Heart left ventricle (tissue), 16 donors: ENCODE measurements around the gene GRK5. TPM values are rescaled to one million over a fixed set of nuclear protein-coding genes. Genes with fewer than 3 reads are reported as not detected.

Source experiments
- ATAC-seq, 4 donors: fragments of 200-7000 bp; cut with Tn5 transposase; one replicate each; pipeline ENCODE4 v1.9.1; 2020 to 2022; ENCODE audit warnings: moderate library complexity in 4 of 4, mild to moderate bottlenecking in 3 of 4, moderate number of reproducible peaks in 1 of 4
- DNase-seq, 5 donors: peaks; one replicate each; pipeline ENCODE4 v3.0.0-alpha.2; 2020
- H3K27ac ChIP-seq, 12 donors: fragments of 200-600 bp; sonication (generic) in 4 of 12; one replicate each; pipeline versions ENCODE4 v1.5.0 to v1.8.0; 2016 to 2022; ENCODE audit warnings: mild to moderate bottlenecking in 2 of 12
- H3K27me3 ChIP-seq, 9 donors: fragments of 200-600 bp; sonication (generic) in 2 of 9; one replicate each; pipeline versions ENCODE4 v1.5.1 to v1.8.0; 2016 to 2022; ENCODE audit warnings: mild to moderate bottlenecking in 3 of 9
- H3K36me3 ChIP-seq, 9 donors: fragments of 200-600 bp; sonication (generic) in 2 of 9; one replicate each; pipeline versions ENCODE4 v1.5.0 to v1.8.0; 2018 to 2022; ENCODE audit warnings: mild to moderate bottlenecking in 2 of 9
- H3K4me1 ChIP-seq, 12 donors: fragments of 200-600 bp; sonication (generic) in 4 of 12; one replicate each; pipeline versions ENCODE4 v1.5.0 to v1.8.0; 2016 to 2022; ENCODE audit warnings: mild to moderate bottlenecking in 3 of 12
- H3K4me3 ChIP-seq, 12 donors: fragments of 200-600 bp; sonication (generic) in 4 of 12; one replicate each; pipeline versions ENCODE4 v1.5.0 to v1.8.0; 2017 to 2022; ENCODE audit warnings: mild to moderate bottlenecking in 9 of 12, moderate library complexity in 4 of 12
- H3K9me3 ChIP-seq, 12 donors: fragments of 200-600 bp; sonication (generic) in 4 of 12; one replicate each; pipeline versions ENCODE4 v1.5.0 to v1.8.0; 2016 to 2022; ENCODE audit warnings: mild to moderate bottlenecking in 1 of 12
- CTCF ChIP-seq, 12 donors: fragments of 200-600 bp; sonication (generic) in 4 of 12; IDR thresholded peaks; one replicate each; pipeline versions ENCODE4 v1.5.0 to v1.8.0; 2018 to 2022; ENCODE audit warnings: antibody characterized with exemption in 12 of 12, mild to moderate bottlenecking in 5 of 12
- POLR2A ChIP-seq, 2 donors: fragments of 450-650 bp; IDR thresholded peaks; one replicate each; pipeline ENCODE4 v1.6.1; 2017; ENCODE audit warnings: antibody characterized with exemption in 2 of 2, mild to moderate bottlenecking in 2 of 2, moderate library complexity in 2 of 2
- WGBS, 4 donors: extraction: QIAGEN DNeasy Blood & Tissue Kit in 2 of 4; methylation state at CpG; one replicate each; pipeline versions ENCODE4 v1.1.5 to v1.1.7; 2013 to 2018; 5-methylcytosine and 5-hydroxymethylcytosine counted together
- intact Hi-C, 10 donors: fragments of 100-400 bp; cut with DNase I; formaldehyde crosslinking; loops; one replicate each; pipeline versions ENCODE4 v1.11.1 to v1.14.2; 2022
- polyA plus RNA-seq, 2 donors: library from polyadenylated mRNA; stranded (reverse); fragments of 200-250 nt; gene quantifications; one replicate each; pipeline ENCODE4 v1.2.3, GENCODE V29; 2013
- total RNA-seq, 9 donors: library from RNA; depleted of rRNA in 2 of 9; stranded (reverse); fragments of >200 nt in 2 of 9; fragmentation: NEBNext Ultra II Directional in 3 of 9; extraction: Animal tissue kit (Norgen Biotek cat#: 25700) in 3 of 9; gene quantifications; one replicate each; pipeline versions ENCODE4 v1.1.0 to v1.2.4, GENCODE V29; 2016 to 2023
- donor health status: ischemic (EF 13 %, LVEDD 7.1; RV severe dilation, severe dysfunction).
- donor health status: healthy with polysubstance abuse.
- donor health status: DM: no; HTN: yes; CAD: no.
- donor health status: DM: no; HTN: no; CAD: no.
- donor health status: ischemic (EF 25% LVEDD 6.9; RV normal size, moderate dysfunction).
- donor health status: ischemic (EF 25% LVEDD 5.7; RV mildly dilated, moderate dysfunction).
- donor health status: healthy.
- donor health status: DM: yes; HTN: yes; CAD: no.
- donor health status: ischemic (EF 35%, LVEDD 5.7; RV mildly dilated, moderate dysfunction).
- donor health status: nonischemic (EF 11% LVEDD 7.7; RV severe dilation, severe dysfunction).
- donor health status: DM: yes; HTN: yes; CAD: no.
- donor health status: PGD.
- donor health status: ischemic (EF 29% LVEDD 5.4; RV normal size, mild dysfunction).
- donor health status: nonischemic (EF 23%, LVEDD 6.1; RV moderate dilation, normal function).

GRK5 gene
- total and polyA plus RNA-seq, 11 donors = 13.1 to 58.0 (median 30.2) TPM

GRCh38 chr10:119454316-119454715 lies 246.9 kb downstream of the GRK5 start:
- Histone ChIP-seq H3K4me3 (no peak overlapping the region), H3K27me3 (no peaks in the 10 kb centered on the region), H3K4me1 (peaks cover 0 to 8% (median 0%) of the 10 kb centered on the region in 12 donors), H3K27ac (no peak overlapping the region), H3K36me3 (peaks cover 0 to 77% (median 50%) of the 10 kb centered on the region in 9 donors), H3K9me3 (no peaks in the 10 kb centered on the region)
- intact Hi-C loops = no loop called here
- peak in 2 of 5 donors; percentile 19 to 51 for DNase-seq
- 85 to 96% (median 89%) methylated on average over 13 of the region's 13 CpGs for WGBS, 4 donors
- no peak for ATAC-seq
- TF ChIP-seq POLR2A (IDR thresholded peaks at IDR 0.05) (no peak), CTCF (IDR thresholded peaks at IDR 0.05) (no peak)

- Histone ChIP-seq H3K27ac (no peak overlapping the region), H3K4me3 (no peak overlapping the region), H3K4me1 (peaks cover 0 to 1% (median 0%) of the 10 kb centered on the region in 12 donors), H3K36me3 (peaks cover 0 to 71% (median 46%) of the 10 kb centered on the region in 9 donors), H3K27me3 (no peaks in the 10 kb centered on the region), H3K9me3 (no peaks in the 10 kb centered on the region)
- 94 to 96% (median 95%) methylated on average over 18 of the region's 18 CpGs for WGBS, 4 donors
- DNase-seq (peak in 2 of 5 donors; percentile 18 to 27), ATAC-seq (no peak)
- intact Hi-C loops = no loop called here
- TF ChIP-seq POLR2A (IDR thresholded peaks at IDR 0.05) (no peak), CTCF (IDR thresholded peaks at IDR 0.05) (no peak)
These were observed 247.6 kb downstream of the GRK5 start for GRCh38 chr10:119454990-119455389.

GRCh38 chr10:119455609-119456434 lies 248.5 kb downstream of the GRK5 start:
- no peaks in the 10 kb centered on the region for H3K27me3 ChIP-seq
- no peaks in the 10 kb centered on the region for H3K9me3 ChIP-seq
- intact Hi-C loops = no loop called here
- H3K36me3 ChIP-seq = peaks cover 0 to 67% (median 40%) of the 10 kb centered on the region in 9 donors
- H3K27ac ChIP-seq = no peak overlapping the region
- no peak overlapping the region for H3K4me3 ChIP-seq
- ATAC-seq = no peak
- WGBS, 4 donors = 88 to 94% (median 90%) methylated on average over 23 of the region's 23 CpGs
- TF ChIP-seq CTCF (IDR thresholded peaks at IDR 0.05) = no peak
- TF ChIP-seq POLR2A (IDR thresholded peaks at IDR 0.05) = no peak
- H3K4me1 ChIP-seq = no peaks in the 10 kb centered on the region
- peak in 1 of 5 donors; percentile 13 for DNase-seq

- Histone ChIP-seq H3K36me3 (peaks cover 0 to 64% (median 40%) of the 10 kb centered on the region in 9 donors), H3K9me3 (no peaks in the 10 kb centered on the region), H3K4me3 (no peak overlapping the region), H3K27ac (no peak overlapping the region), H3K27me3 (no peaks in the 10 kb centered on the region), H3K4me1 (no peaks in the 10 kb centered on the region)
- ATAC-seq (no peak), DNase-seq (peak in 1 of 5 donors; percentile 22)
- 80 to 86% (median 86%) methylated on average over 3 to 7 of the region's 7 CpGs; no CpG with 5 or more reads in 1 of the 4 donors for WGBS, 4 donors
- intact Hi-C loops = no loop called here
- TF ChIP-seq POLR2A (IDR thresholded peaks at IDR 0.05) (no peak), CTCF (IDR thresholded peaks at IDR 0.05) (no peak)
These were observed 249.1 kb downstream of the GRK5 start for GRCh38 chr10:119456435-119456810.
